HG03103 (cell line): ENCODE results near the gene CAMK1D.
"Not testable (repeated sequence)": the region's sequence is repeated elsewhere in the genome, so short reads cannot be mapped to it uniquely, and the experiment has no call there.

Source experiments
- ATAC-seq: cut with Tn5 transposase; IDR thresholded peaks from one replicate; pipeline ENCODE4 v1.9.1; 2021; ENCODE audit warnings: low read depth; ENCODE audit not compliant: unreplicated experiment

The CAMK1D gene

DNA sequence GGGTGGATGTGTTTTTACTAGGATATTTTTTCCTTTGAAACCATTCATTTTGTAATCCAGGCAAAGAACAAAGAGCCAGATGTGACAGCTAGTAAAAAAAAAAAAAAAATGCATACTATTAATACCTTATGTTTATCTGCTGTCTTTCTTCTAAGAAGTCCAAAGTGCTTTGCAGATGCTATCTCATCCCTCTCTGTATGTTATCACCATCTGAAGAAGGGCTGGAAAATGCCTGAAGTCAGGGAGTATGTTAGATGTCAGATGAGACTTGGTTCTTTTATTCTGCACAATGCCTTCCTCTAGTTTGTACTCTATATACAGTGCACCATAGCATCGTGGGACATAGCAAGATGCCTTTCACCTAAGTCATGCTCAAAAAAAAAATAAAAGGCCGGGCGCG, 10.4 kb upstream of the CAMK1D start:
- no peak for ATAC-seq

DNA sequence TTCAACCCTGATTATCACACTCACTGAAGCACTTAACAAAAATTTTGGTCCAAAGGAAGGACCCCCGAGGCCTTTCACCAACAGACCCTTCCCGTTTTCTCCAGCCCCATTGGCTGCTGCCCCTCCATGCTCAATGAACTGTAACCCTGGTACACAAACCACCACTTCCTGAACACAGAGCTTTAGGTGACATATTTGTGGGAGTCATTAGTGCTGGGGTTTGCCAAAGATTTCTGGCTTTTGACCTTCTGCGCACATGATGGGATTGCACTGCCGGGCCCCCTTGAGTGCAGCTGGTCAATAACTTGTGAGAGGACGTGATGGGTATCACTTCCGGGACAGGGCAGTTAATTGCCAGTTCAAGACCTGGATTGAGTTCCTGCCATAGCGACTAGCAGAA, 9.0 kb upstream of the CAMK1D start:
- ATAC-seq: no peak

DNA sequence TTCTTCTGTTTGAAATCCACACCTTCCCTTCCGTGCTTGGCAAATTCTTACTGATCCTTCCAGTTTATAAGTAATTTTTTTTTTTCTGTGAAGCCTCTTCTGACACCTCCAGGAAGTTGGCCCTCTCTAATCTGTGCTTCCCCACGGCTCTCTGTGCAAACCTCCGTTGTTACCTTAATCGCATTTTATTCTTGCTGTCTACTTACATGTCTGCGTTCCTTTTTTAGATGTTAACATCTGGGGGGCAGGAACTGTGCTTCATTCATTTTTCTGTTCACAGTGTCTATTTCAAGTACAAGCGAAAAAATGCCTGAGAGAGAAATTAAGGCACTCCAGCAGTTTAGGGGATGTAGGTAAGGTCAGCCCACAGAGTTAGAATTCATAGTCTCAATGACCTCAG, 8.4 kb upstream of the CAMK1D start:
- ATAC-seq: no peak

DNA sequence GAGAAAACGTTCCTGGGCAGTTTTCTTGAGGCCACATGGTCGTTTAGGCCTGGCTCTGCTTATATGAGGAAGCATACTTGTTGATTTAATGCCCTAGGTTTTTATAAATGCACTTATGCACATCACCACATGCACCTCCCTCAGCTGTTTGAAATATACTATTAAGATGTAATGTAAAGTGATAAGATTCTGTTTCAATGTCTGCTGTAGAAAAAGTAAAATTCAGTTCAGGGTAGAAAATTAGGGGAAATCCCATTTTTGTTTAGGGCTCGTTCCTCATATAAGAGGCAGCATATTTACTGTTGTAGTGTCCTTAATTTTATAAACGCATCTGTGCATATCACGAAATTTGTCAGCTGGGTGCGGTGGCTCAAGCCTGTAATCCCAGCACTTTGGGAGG, 7.8 kb upstream of the CAMK1D start:
- no peak for ATAC-seq

DNA sequence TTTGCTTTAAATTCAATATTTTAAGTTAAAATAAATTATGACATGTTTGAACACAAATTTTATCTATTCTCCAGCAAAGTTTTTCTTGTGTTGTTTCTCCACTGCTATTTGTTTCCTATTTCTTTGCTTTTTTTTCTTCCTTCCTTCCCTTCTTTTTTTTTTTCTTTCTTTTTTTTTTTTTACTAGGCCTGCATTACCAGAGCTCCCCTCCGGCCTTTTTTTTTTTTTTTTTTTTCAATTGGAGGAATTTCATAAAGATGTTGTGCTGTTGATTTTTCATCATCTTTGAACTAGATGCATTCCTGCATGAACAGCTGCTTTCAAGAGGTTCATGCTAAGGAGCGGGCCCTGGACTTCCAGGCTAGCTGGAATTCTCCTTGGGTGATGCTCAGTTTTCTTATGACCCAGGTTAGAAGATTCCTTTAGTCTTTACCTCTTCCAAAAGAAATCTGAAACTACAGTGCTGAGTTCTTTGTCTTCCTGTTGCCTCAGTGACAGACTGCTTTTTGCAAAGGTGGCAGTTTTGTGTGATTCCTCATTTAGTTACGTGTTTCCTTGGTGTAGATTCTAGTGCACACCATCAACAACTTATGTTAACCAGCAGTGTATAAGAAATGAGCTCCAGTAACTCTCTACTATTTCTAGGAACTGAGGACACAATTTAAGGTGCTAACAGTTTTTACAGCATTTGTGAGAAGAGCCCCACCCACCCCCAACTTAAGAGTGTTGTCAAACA, 4.8 kb upstream of the CAMK1D start:
- ATAC-seq: no peak

DNA sequence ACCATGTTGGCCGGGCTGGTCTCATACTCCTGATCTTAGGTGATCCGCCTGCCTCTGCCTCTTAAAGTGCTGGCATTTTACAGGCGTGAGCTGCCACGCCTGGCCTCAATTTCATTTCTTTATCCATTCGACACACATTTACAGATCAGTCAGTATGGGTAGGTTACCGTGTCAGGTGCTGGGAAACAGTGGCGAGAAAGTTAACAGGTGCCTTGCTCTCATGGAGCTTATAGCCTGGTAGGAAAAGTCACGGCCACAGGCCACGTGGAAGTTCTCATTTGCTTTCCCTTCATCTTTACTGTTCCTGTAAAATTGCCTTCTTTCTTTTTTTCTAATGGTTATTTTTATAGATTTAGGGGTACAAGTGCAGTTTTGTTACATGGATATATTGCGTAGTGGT, 2.6 kb upstream of the CAMK1D start:
- ATAC-seq: no peak

DNA sequence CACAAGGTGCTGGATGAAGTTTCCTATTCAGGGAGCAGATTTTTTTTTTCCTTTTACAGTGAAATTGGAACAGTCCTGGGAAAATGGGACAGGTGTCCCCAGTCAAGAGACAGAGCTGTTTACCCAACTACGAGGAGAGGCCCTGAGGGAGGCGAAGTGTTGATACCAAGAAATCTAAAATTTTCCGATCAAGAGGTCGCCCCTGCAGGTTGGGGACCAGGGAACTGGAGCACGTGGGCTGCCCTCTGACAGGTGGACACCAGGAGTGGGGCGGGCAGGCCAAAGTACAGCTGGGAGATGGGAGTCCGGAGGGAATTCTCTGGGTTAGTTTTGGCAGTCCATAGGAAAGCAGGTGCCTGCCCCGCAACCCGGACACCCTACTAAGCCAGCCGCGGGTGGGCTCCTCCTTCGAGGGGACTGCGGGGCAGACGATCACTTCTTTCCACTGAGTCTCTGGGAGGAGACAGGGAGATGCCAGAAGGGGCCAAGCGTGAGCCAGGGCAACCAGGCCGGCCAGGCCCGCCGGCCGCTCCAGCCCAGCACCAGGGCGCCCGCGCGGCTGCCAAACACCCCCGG, 965 bp upstream of the CAMK1D start:
- ATAC-seq: no peak

DNA sequence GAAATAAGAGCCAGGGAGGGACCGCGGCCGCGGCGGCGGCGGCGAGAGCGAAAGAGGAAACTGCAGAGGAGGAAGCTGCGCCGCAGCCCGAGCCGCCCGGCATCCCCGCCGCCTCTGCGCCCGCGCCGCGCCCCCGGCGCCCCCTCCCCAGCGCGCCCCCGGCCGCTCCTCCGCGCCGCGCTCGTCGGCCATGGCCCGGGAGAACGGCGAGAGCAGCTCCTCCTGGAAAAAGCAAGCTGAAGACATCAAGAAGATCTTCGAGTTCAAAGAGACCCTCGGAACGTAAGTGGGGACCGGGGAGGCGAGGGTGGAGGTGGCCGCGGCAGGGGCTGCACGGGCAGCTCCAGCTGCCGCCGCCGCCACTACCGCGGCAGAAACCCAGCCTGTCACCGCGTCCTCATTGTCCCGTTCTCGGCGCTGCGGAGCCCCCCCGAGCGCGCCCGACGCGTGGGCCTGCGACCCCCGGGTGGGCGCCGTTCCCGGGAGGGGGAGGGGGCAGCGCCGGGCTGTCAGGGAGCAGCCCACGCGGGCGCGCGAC, 351 bp downstream of the CAMK1D start:
- peak; percentile 40 for ATAC-seq

DNA sequence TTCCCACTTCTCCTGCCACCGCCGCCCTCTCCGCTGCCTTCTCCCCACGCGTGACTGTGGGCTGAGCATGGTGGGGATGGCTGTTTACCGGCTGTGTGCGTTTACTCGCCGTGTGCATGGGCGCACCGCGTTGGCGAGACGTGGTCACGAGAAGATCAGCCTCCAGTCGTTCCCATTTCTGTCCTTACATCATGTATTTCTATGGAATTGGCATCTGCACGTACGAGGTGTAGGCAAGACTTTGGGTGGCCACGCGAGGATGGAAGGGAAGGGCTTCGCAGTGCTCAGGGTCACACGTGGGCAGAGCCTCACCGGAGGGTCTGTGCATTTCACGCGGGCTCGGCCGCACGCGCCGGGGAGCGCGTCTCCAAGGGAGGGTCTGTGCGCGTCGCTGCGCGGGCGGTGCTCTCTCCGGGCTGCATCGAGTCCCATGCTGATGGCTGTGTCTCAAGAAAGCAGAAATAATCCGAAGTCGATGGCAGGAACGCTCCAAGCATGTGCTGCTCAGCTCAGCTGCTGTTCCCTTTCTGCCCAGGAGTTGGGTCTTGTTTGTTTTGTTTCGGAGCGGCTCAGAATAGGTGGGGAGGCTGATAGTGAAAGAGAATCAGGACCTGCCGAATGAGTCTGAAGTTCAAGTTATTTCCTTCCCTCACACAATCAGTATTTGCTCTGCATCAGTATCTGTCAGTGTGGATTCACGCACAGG, 973 bp downstream of the CAMK1D start:
- ATAC-seq: no peak

DNA sequence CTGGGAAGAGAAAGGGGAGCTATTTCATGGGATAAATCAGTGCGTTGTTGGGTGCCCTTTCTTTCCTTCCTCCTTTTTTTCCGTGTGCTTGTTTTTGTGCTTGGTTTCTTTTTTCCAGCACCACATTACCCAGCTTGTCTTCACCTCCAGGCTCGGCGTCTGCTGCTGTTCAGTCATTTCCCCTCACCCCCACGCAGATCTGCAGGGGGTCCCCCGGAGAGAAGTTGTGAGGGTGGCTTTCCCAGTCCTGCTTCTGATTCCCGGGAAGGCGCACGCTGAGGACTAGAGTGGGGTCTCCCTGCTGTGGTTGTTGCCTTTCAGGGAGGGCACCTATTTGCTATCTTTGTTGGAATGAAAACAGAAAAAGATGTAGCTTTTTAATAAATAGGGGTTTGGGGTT, 1.6 kb downstream of the CAMK1D start:
- ATAC-seq: no peak

DNA sequence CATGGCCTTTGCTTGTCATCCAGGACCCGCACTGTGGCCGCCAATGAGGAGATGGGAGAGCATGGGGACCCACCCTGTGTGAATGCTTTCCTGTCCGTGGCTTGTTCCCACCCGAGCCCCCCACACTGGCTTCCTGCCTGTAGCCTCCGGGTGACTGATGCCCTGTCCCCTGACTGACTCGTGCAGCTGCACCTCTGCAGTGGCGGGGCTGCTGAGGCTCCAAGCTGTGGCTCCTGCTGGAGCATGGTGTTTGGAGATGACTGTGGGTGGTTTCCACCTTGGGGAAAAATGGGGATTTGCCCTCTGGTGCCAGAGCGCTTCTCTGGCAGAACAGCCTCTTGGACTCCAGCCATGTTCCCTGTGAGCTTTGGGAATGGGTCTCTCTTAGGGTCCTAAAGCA, 2.1 kb downstream of the CAMK1D start:
- no peak for ATAC-seq

DNA sequence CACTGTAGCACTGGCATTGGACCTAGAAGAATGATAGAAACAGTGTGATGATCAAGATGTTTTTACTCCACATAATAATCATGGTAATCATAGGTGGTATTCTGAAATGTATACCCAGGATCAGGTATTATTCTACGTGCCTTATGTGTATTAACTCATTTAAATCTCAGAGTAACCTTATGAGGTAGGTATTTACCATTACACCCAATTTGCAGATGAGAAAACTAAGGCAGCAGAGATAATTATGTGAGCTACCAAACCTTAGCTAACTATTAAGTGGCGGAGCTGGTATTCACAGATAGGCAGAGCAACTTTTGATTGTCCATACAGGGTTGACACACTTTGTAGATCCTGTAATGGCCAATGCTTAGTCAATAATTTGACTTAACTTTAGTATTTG, 2.5 kb downstream of the CAMK1D start:
- no peak for ATAC-seq

DNA sequence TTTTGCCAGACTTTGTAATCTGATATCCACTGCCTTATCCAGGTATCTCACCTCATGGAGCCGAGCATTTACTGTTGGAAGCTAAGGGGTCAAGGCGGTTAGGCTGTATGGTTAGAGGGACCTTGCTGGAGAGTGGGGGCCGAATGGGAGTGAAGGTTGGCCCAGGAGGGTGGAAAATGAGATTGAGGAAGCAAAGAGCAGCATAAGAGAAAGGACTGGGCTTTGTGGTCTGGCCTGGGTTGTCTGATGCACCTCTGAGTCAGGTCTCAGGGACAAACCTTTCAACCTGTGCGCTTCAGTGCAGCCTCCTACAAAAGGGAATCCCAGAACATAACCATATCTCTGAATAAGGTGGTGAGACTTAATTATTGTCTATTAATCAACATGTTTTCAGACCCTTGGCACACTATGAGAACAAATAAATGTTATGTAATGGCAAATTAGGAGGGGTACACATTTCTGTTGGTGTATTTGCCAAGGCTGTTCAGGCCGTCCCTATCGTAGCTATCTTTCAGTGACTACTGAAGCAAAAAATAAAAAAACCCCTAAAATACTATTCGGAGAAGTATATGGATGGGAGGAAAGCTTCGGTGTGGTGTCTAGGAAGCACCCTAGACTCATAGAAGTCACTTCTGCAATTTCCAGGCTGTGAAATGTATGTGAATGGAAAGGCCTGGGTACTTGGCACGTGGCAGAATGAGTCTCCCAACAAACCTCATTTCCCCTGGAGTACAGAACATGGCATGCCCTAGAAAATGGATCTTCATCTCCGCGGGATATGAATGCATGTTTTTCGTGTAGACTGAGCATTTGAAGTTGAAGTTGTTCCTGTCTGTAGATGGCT, 4.3 kb downstream of the CAMK1D start:
- no peak for ATAC-seq

DNA sequence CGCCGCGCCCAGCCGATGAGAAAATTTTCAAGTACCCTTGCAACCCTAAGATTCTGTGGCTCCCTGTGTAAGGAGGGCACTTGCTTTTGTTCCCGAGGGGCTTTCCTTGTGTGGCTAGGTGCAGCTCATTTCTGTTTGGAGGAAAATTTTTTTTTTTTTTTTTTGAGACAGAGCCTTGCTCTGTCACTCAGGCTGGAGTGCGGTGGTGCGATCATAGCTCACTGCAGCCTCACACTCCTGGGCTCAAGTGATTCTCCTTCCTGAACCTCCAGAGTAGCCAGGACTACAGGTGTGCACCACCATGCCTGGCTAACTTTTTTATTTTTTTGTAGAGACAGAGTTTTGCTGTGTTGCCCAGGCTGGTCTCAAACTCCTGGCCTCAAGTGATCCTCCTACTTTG, 5.3 kb downstream of the CAMK1D start:
- not testable (repeated sequence) for ATAC-seq

DNA sequence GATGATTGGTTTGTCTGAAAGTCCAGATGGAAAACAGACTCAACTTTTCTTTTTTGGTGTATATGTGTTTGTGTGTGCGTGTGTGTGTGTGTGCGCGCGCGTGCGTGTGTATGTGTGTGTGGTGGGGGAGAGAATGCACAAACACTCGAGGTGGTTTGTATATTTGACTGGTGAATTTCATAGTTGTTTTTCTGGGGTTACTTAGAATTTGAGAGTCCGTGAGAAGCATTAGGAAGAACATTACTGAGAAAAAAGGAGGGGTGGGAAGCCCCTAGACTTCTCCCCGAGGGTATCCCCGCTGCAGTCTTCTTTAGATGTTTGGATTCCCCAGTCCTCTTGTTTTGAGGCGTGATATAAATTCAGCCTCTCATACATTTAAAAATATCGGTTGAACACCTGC, 6.0 kb downstream of the CAMK1D start:
- ATAC-seq: no peak

DNA sequence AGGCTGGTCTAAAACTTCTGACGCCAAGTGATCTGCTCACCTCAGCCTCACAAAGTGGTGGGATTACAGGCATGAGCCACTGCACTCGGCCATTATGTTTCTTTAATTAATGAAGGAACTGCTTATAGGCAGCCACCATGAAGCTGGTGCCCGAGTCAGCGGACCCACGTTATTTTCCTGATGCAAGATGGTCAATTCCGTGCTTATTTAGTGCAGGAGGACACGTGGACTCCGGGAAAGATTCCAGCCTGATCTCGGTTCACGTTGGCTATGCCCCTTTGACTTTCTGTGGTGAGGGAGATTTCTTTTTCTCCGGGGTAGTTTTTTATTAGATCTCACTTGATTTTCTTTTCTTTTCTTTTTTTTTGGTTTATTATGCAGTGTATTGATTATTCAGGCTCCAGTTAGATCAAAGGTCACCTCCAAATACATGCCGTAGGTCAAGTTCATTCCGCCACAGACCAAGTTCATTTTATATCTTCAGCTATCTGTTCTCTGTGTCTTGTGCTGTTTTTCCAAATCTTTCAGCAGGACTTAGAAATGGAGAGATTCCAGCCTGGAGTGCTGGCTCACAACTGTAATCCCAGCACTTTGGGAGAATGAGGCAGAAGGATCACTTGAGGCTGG, 8.3 kb downstream of the CAMK1D start:
- no peak for ATAC-seq

DNA sequence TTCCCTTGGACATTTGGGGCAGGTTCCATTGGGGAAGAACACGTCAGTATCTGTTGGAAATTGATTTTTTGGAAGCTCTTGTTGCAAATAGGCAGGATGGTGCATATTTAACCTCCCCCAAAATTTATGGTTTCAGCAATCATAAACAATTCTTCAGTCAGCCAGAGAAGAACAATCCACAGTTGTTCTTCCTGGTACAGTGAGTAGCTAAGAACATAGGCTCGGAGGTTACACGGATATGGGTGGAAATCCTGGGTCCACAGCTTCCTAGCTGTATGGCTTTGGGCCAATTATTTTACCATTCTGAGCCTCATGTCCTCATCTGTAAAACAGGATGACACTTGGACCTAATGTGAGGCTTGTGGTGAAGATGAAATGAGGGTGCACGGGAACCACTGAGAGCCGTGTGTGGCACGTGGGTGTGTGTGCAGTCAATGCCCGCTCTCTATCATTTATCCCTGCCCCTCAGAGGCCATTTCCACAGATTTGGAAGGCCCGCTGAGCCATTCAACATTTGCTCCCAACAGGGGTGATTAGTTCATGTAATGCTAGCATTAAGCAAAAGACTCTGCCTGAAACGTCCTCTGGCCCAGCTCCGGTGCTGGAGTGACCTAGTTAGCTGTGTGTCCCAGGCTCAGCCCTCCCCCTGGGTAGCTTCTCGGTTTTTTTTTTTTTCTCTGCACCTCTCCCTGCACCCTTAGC, 9.7 kb downstream of the CAMK1D start:
- no peak for ATAC-seq

DNA sequence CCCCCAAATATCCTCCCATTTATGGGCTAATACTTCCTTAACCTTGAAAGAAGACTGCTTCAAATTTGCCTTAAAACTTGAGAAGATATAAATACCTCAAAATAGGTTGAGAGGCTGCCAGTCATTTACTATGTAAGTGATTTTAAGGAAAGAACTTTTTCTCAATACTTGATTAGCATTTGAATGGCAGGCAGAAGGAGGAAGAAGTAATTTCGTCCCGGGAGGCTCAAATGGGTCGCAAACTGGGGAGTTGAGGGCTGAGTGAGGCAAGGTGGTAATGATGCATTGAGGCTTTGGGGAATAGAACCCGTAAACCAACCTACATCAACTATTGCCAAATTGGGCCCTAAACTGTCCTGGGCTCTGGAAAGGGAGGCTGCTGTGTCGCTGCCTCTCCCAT, 11.1 kb downstream of the CAMK1D start:
- ATAC-seq: no peak

DNA sequence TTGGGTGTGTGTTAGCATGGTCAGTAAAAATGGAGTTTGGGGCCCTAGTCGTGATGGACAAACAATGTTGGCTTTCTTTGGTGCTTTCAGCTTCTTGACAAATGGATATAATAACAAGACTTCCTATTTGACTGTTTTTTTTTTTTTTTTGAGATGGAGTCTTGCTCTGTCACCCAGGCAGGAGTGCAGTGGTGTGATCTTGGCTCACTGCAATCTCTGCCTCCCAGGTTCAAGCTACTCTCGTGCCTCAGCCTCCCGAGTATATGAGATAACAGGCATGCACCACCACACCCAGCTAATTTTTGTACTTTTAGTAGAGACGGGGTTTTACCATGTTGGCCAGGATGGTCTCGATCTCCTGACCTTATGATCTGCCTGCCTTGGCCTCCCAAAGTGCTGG, 11.8 kb downstream of the CAMK1D start:
- ATAC-seq: not testable (repeated sequence)

DNA sequence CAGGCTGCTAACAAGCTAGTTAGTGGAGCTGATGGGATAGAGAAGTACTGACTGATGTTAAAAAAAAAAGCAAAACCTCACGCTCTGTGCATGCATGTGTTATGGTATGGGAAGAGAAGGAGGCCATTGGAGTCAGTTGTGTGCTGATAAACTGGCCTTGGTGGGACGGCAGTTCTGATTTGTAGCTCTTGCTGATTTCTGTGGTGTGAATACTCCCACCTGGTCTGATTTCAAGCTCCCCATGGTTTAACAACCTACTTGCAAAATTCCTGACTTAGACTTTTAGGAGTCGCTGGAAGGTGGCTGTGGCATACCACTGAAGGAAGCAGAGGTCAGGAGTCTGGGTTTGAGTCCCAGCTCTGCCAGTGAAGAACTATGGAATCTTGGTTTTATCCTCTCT, 15.2 kb downstream of the CAMK1D start:
- ATAC-seq: no peak
